Coronary artery (tissue), 2 donors: ENCODE measurements around the gene ACYP1.

Source experiments
- DNase-seq: peaks from one replicate; pipeline ENCODE4 v3.0.0-alpha.2; 2017; ENCODE audit warnings: low spot score
- H3K27ac ChIP-seq, 2 donors: fragments of 200-600 bp; sonication (generic); one replicate each; pipeline ENCODE4 v1.5.1; 2016 to 2019
- H3K4me3 ChIP-seq: fragments of 200-600 bp; sonication (generic); 2 replicates; pipeline ENCODE4 v1.5.1; 2016; ENCODE audit warnings: mild to moderate bottlenecking, moderate library complexity
- TF ChIP-seq, protein P1 (sequence below): fragments of 200-600 bp; sonication (generic); IDR thresholded peaks from one replicate; pipeline ENCODE4 v1.5.1; 2019; ENCODE audit warnings: antibody characterized with exemption

ACYP1 gene

GRCh38 chr14:75044322-75044721 lies 19.5 kb downstream of the ACYP1 start:
- no peak overlapping the region for H3K4me3 ChIP-seq
- no peak overlapping the region for H3K27ac ChIP-seq
- TF ChIP-seq, protein P1, sequence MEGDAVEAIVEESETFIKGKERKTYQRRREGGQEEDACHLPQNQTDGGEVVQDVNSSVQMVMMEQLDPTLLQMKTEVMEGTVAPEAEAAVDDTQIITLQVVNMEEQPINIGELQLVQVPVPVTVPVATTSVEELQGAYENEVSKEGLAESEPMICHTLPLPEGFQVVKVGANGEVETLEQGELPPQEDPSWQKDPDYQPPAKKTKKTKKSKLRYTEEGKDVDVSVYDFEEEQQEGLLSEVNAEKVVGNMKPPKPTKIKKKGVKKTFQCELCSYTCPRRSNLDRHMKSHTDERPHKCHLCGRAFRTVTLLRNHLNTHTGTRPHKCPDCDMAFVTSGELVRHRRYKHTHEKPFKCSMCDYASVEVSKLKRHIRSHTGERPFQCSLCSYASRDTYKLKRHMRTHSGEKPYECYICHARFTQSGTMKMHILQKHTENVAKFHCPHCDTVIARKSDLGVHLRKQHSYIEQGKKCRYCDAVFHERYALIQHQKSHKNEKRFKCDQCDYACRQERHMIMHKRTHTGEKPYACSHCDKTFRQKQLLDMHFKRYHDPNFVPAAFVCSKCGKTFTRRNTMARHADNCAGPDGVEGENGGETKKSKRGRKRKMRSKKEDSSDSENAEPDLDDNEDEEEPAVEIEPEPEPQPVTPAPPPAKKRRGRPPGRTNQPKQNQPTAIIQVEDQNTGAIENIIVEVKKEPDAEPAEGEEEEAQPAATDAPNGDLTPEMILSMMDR, result no peak
- DNase-seq, result no peak

- no peak overlapping the region for H3K27ac ChIP-seq
- DNase-seq, result no peak
- TF ChIP-seq, protein P1, result no peak
- no peak overlapping the region for H3K4me3 ChIP-seq
Observed at GRCh38 chr14:75042035-75042434, 21.8 kb downstream of the ACYP1 start.

- no peak for DNase-seq
- no peak overlapping the region for H3K4me3 ChIP-seq
- TF ChIP-seq, protein P1, result no peak
- H3K27ac ChIP-seq, result no peak overlapping the region
Observed at GRCh38 chr14:75041613-75042012, 22.2 kb downstream of the ACYP1 start.

DNA sequence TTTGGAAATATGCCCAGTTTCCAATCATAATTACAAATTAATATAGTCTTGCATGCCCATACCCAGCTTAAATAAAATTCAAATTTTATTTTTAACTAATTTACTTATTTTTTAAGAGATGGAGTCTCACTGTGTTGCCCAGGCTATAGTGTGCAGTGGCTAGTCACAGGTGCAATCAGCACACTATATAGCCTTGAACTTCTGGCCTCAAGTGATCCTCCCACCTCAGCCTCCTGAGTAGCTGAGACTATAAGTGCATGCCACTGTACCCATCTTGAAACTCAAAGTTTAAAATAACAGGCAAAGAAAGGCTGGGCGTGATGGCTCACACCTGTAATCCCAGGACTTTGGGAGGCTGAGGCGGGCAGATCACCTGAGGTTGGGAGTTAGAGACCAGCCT lies 22.9 kb downstream of the ACYP1 start:
- no peak overlapping the region for H3K4me3 ChIP-seq
- no peak overlapping the region for H3K27ac ChIP-seq
- DNase-seq, result no peak
- TF ChIP-seq, protein P1, result no peak

DNA sequence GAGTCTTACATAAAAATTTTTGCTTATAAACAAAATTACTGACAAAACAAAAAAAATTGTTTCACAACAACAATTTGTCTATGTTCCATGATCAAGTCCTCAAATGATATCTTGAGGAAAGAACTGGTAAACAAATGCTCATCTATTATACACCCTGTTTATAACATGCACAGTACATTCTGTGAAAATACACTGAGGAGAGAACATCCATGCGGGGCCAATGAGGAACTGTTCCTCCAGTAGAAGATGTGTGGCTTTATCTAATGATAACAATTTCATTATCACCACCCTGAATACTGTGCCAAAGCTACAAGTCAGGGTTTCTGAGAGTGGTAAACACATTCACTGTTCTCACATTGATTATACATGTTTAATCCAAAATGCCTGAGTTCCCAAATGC lies 23.3 kb downstream of the ACYP1 start:
- no peak for DNase-seq
- Histone ChIP-seq H3K27ac (no peak overlapping the region), H3K4me3 (no peak overlapping the region)
- TF ChIP-seq, protein P1, result no peak

- H3K4me3 ChIP-seq, result no peak overlapping the region
- H3K27ac ChIP-seq, result no peak overlapping the region
- DNase-seq, result no peak
- TF ChIP-seq, protein P1, result no peak
Observed at GRCh38 chr14:75032939-75033338, 30.9 kb downstream of the ACYP1 start.

DNA sequence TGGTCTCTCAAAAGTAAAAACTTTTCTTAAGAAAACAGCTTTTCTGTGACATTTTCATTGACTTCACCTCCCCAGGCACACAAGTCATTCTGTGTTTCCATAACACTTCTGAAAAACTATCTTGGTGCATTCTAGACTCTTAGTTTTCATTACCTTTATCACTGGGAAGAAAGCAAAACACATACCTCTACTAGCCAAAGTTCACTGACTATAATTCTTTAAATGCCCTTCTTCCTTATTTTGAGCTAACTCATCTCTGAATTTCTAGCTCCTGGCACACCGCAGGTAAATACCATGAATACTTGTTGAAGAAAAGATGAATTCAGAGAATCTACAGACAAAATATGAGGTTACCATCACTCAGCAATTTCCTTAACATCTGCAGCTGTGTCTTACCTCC lies 33.7 kb downstream of the ACYP1 start:
- no peak for DNase-seq
- H3K27ac ChIP-seq, result no peak overlapping the region
- TF ChIP-seq, protein P1, result no peak
- no peak overlapping the region for H3K4me3 ChIP-seq
